GM23338 (cell line): ENCODE measurements around the gene ZNF469.

ENCODE experiments used
- CTCF ChIP-seq, 2 experiments: fragments of 200-600 bp in 1 of 2; sonication (generic) in 1 of 2; conservative IDR thresholded peaks; 2 replicates each; pipeline versions ENCODE4 v1.5.1 to v1.6.1; 2016 to 2017; ENCODE audit warnings: antibody characterized with exemption in 2 of 2, low read depth in 2 of 2, mild to moderate bottlenecking in 2 of 2, moderate library complexity in 1 of 2
- EZH2 ChIP-seq: fragments of 200-600 bp; sonication (generic); IDR thresholded peaks from one replicate; pipeline ENCODE4 v1.8.0; 2017; ENCODE audit warnings: antibody characterized with exemption, mild to moderate bottlenecking, low read depth; ENCODE audit not compliant: unreplicated experiment
- EZH2phosphoT487 ChIP-seq: fragments of 200-600 bp; sonication (generic); IDR thresholded peaks from one replicate; pipeline ENCODE4 v1.8.1; 2018; ENCODE audit warnings: antibody characterized with exemption; ENCODE audit not compliant: unreplicated experiment
- POLR2AphosphoS5 ChIP-seq: IDR thresholded peaks from 2 replicates; pipeline ENCODE4 v1.6.1; 2016; ENCODE audit warnings: antibody characterized with exemption, low read depth
- REST ChIP-seq: IDR thresholded peaks from one replicate; pipeline ENCODE4 v1.6.1; 2018; ENCODE audit warnings: antibody characterized with exemption; ENCODE audit not compliant: unreplicated experiment
- TF ChIP-seq, protein P1 (sequence below): IDR thresholded peaks from 2 replicates; pipeline ENCODE4 v1.6.1; 2016; ENCODE audit warnings: antibody characterized with exemption

- TF ChIP-seq, protein P1, sequence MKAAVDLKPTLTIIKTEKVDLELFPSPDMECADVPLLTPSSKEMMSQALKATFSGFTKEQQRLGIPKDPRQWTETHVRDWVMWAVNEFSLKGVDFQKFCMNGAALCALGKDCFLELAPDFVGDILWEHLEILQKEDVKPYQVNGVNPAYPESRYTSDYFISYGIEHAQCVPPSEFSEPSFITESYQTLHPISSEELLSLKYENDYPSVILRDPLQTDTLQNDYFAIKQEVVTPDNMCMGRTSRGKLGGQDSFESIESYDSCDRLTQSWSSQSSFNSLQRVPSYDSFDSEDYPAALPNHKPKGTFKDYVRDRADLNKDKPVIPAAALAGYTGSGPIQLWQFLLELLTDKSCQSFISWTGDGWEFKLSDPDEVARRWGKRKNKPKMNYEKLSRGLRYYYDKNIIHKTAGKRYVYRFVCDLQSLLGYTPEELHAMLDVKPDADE = no peak
- TF ChIP-seq POLR2AphosphoS5 = no peak
- no peak for TF ChIP-seq CTCF (conservative IDR thresholded peaks at IDR 0.05; ENCODE audit: low read depth in 2 of 2)
- TF ChIP-seq EZH2 = no peak
- no peak for TF ChIP-seq EZH2phosphoT487
- TF ChIP-seq REST = no peak
Observed at GRCh38 chr16:88345031-88345720, 37.6 kb upstream of the ZNF469 start.
